ENCODE data around the gene TRAPPC11.

Gene TRAPPC11

GRCh38 chr4:183746305-183747229 is 87.5 kb downstream of the TRAPPC11 start:
- Histone ChIP-seq H3K4me3 (ENCODE audit: low read depth in 1 of 2, low read length in 2 of 2) (no peak overlapping the region), H3K27me3 (ENCODE audit: control insufficient read depth in 1 of 2, insufficient read depth in 2 of 2, low read length in 2 of 2) (no peaks in the 10 kb centered on the region), H3K9ac (ENCODE audit: low read length) (no peak overlapping the region), H3K9me3 (ENCODE audit: low read length) (no peaks in the 10 kb centered on the region), H3K27ac (ENCODE audit: low read depth, low read length) (no peak overlapping the region), H3K4me1 (ENCODE audit: insufficient read depth, low read length) (peaks cover 19% of the 10 kb centered on the region), H3K36me3 (ENCODE audit: insufficient read depth, low read length) (no peaks in the 10 kb centered on the region)

DNA sequence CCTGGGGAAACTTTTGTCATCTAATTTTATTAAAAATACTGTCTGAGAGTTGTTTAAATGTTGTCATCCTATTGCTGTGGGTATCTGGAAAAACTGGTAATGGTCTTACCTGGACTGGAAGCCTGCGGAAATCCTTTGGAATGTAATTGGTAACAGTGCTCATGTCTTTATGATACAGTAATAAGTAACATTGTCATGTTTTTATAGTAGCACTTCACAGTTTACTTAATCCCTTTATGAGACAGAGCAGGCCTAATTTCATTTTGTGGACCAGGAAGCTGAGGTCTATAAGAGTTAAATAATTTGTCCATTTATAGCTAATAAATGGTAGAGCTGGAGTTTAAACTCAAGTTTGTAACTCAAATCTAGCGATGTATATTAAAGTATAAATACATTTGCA is 88.3 kb downstream of the TRAPPC11 start:
- Histone ChIP-seq H3K4me3 (ENCODE audit: low read depth in 1 of 2, low read length in 2 of 2) (no peak overlapping the region), H3K36me3 (ENCODE audit: insufficient read depth, low read length) (no peaks in the 10 kb centered on the region), H3K9me3 (ENCODE audit: low read length) (no peaks in the 10 kb centered on the region), H3K4me1 (ENCODE audit: insufficient read depth, low read length) (peaks cover 19% of the 10 kb centered on the region), H3K27ac (ENCODE audit: low read depth, low read length) (no peak overlapping the region), H3K27me3 (ENCODE audit: control insufficient read depth in 1 of 2, insufficient read depth in 2 of 2, low read length in 2 of 2) (no peaks in the 10 kb centered on the region), H3K9ac (ENCODE audit: low read length) (no peak overlapping the region)

DNA sequence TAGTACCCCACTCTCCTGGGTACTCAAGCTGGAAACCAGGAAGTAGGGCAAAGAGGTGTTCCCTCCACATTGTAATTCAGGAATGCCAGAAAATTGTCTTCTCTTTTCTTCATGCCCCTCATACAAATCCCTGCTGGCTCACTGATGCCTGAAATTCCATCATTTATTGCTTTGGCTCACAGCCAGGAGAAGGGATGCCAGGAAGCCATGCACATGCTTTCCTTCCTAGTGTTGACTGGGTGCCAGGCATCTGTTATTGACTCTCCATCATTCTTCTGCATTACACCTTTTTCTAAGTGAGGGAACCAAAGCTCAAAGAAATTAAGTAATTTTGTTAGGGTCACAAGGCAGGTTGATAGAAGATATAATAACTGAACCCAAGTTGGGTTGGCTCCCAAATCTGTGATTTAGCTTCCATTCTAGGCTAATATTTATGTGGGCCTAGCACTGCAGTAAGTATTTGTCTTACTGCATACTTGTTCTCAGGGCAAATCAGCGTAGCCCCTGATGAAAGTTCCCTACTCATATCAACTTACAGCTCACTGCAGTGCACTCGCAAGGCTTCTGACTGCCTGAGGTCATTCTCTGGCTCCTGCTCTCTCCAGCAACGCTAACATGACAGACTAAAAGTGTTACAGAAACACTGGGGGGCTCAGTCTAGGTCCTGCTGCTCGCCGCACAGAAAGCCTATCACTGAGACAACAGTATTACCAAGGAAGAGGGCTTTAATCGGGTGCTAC is 89.0 kb downstream of the TRAPPC11 start:
- H3K36me3 ChIP-seq (ENCODE audit: insufficient read depth, low read length) = no peaks in the 10 kb centered on the region
- H3K4me1 ChIP-seq (ENCODE audit: insufficient read depth, low read length) = peaks cover 19% of the 10 kb centered on the region
- H3K4me3 ChIP-seq (ENCODE audit: low read depth in 1 of 2, low read length in 2 of 2) = no peak overlapping the region
- H3K9ac ChIP-seq (ENCODE audit: low read length) = no peak overlapping the region
- no peaks in the 10 kb centered on the region for H3K9me3 ChIP-seq (ENCODE audit: low read length)
- H3K27me3 ChIP-seq (ENCODE audit: control insufficient read depth in 1 of 2, insufficient read depth in 2 of 2, low read length in 2 of 2) = no peaks in the 10 kb centered on the region
- H3K27ac ChIP-seq (ENCODE audit: low read depth, low read length) = no peak overlapping the region

DNA sequence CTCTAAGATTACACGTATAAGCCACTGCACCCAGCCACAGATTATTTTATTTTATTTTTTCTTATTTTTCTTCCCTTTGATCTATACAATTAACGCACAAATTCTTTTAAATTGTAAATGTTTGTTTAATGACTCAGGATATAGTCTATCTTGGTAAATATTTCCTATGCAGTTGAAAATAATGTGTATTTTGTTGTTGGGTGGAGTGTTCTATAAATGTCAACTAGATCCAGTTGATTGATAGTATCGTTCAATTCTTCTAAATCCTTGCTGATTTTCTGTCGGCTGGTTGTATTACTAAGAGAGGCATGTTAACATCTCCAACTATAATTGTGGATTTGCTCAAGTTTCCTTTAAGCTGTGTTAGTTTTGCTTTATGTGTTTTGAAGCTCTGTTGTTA is 92.0 kb downstream of the TRAPPC11 start:
- no peaks in the 10 kb centered on the region for H3K36me3 ChIP-seq (ENCODE audit: insufficient read depth, low read length)
- H3K27ac ChIP-seq (ENCODE audit: low read depth, low read length) = no peak overlapping the region
- peaks cover 19% of the 10 kb centered on the region for H3K4me1 ChIP-seq (ENCODE audit: insufficient read depth, low read length)
- no peaks in the 10 kb centered on the region for H3K9me3 ChIP-seq (ENCODE audit: low read length)
- no peak overlapping the region for H3K9ac ChIP-seq (ENCODE audit: low read length)
- no peak overlapping the region for H3K4me3 ChIP-seq (ENCODE audit: low read depth in 1 of 2, low read length in 2 of 2)
- H3K27me3 ChIP-seq (ENCODE audit: control insufficient read depth in 1 of 2, insufficient read depth in 2 of 2, low read length in 2 of 2) = no peaks in the 10 kb centered on the region

GRCh38 chr4:183755596-183755995 is 96.5 kb downstream of the TRAPPC11 start:
- no peak overlapping the region for H3K4me3 ChIP-seq (ENCODE audit: low read depth in 1 of 2, low read length in 2 of 2)
- H3K9ac ChIP-seq (ENCODE audit: low read length) = no peak overlapping the region
- no peaks in the 10 kb centered on the region for H3K27me3 ChIP-seq (ENCODE audit: control insufficient read depth in 1 of 2, insufficient read depth in 2 of 2, low read length in 2 of 2)
- H3K9me3 ChIP-seq (ENCODE audit: low read length) = no peaks in the 10 kb centered on the region
- no peaks in the 10 kb centered on the region for H3K4me1 ChIP-seq (ENCODE audit: insufficient read depth, low read length)
- H3K36me3 ChIP-seq (ENCODE audit: insufficient read depth, low read length) = no peaks in the 10 kb centered on the region
- H3K27ac ChIP-seq (ENCODE audit: low read depth, low read length) = no peak overlapping the region

- H3K4me3 ChIP-seq (ENCODE audit: low read depth in 1 of 2, low read length in 2 of 2) = no peak overlapping the region
- H3K4me1 ChIP-seq (ENCODE audit: insufficient read depth, low read length) = no peaks in the 10 kb centered on the region
- H3K27me3 ChIP-seq (ENCODE audit: control insufficient read depth in 1 of 2, insufficient read depth in 2 of 2, low read length in 2 of 2) = no peaks in the 10 kb centered on the region
- H3K9me3 ChIP-seq (ENCODE audit: low read length) = no peaks in the 10 kb centered on the region
- no peak overlapping the region for H3K9ac ChIP-seq (ENCODE audit: low read length)
- no peak overlapping the region for H3K27ac ChIP-seq (ENCODE audit: low read depth, low read length)
- no peaks in the 10 kb centered on the region for H3K36me3 ChIP-seq (ENCODE audit: insufficient read depth, low read length)
These were observed 98.0 kb downstream of the TRAPPC11 start for GRCh38 chr4:183757060-183757459.

GRCh38 chr4:183758061-183758757 is 99.1 kb downstream of the TRAPPC11 start:
- Histone ChIP-seq H3K4me3 (ENCODE audit: low read depth in 1 of 2, low read length in 2 of 2) (no peak overlapping the region), H3K9me3 (ENCODE audit: low read length) (no peaks in the 10 kb centered on the region), H3K9ac (ENCODE audit: low read length) (no peak overlapping the region), H3K36me3 (ENCODE audit: insufficient read depth, low read length) (no peaks in the 10 kb centered on the region), H3K27me3 (ENCODE audit: control insufficient read depth in 1 of 2, insufficient read depth in 2 of 2, low read length in 2 of 2) (no peaks in the 10 kb centered on the region), H3K27ac (ENCODE audit: low read depth, low read length) (no peak overlapping the region), H3K4me1 (ENCODE audit: insufficient read depth, low read length) (no peaks in the 10 kb centered on the region)

DNA sequence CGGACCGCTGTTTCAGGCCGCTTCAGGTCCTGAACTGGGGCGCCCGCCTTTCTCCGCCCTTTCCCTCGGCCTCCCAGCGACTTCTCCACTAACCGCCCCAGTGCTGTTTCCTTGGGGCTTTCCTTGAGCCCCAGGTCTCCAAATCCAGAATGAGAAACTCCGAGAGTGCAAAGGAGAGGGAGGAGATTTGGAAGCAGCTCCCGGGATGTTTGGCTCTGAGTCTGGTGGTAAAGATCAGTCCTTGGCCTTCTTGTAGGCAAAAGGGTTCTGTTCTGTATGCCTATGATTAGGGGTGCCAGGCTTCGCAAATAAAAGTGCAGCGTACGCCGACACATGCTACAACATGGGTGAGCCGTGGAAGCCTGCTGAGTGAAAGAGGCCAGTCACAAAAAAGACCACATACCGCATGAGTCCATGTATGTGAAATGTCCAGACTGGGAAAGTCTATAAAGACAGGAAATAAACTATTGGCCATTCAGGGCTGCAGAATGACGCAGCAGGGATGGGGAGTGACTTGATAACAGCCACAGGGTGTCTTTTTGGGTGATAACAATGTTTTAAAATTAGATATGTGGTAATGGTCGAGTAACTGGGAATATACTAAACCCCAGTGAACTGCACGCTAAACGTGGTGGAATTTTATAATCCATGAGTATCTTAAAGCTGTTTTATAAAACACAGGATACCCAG is 99.8 kb downstream of the TRAPPC11 start:
- H3K27me3 ChIP-seq (ENCODE audit: control insufficient read depth in 1 of 2, insufficient read depth in 2 of 2, low read length in 2 of 2) = no peaks in the 10 kb centered on the region
- no peak overlapping the region for H3K27ac ChIP-seq (ENCODE audit: low read depth, low read length)
- no peaks in the 10 kb centered on the region for H3K9me3 ChIP-seq (ENCODE audit: low read length)
- no peaks in the 10 kb centered on the region for H3K4me1 ChIP-seq (ENCODE audit: insufficient read depth, low read length)
- no peaks in the 10 kb centered on the region for H3K36me3 ChIP-seq (ENCODE audit: insufficient read depth, low read length)
- no peak overlapping the region for H3K4me3 ChIP-seq (ENCODE audit: low read depth in 1 of 2, low read length in 2 of 2)
- no peak overlapping the region for H3K9ac ChIP-seq (ENCODE audit: low read length)

DNA sequence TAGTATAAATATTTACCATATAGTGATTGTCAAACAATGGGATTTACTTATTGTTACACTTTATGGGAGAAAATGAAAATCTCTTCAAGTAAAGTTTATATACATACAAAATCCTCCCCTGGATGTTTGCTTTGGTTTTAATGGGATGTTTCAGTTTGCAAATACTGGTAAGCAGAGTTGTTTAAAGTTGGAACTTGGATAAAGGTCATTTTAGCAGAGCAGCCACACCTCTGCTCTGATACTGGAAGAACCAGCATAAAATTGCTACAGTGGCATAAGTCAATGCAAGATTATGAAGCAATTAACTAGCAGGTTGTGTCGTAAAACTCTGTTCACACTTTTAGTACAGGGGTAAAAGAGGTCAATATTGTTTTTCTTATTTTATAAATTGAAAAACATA is 101.2 kb downstream of the TRAPPC11 start:
- Histone ChIP-seq H3K4me1 (ENCODE audit: insufficient read depth, low read length) (no peaks in the 10 kb centered on the region), H3K36me3 (ENCODE audit: insufficient read depth, low read length) (no peaks in the 10 kb centered on the region)

More for the DNA sequence above, 101.2 kb downstream of the TRAPPC11 start:
- no peaks in the 10 kb centered on the region for H3K9me3 ChIP-seq (ENCODE audit: low read length)
- H3K27ac ChIP-seq (ENCODE audit: low read depth, low read length) = no peak overlapping the region
- no peak overlapping the region for H3K9ac ChIP-seq (ENCODE audit: low read length)
- no peak overlapping the region for H3K4me3 ChIP-seq (ENCODE audit: low read depth in 1 of 2, low read length in 2 of 2)
- no peaks in the 10 kb centered on the region for H3K27me3 ChIP-seq (ENCODE audit: control insufficient read depth in 1 of 2, insufficient read depth in 2 of 2, low read length in 2 of 2)

Data from muscle layer of colon (tissue), 2 donors.